SK-N-SH treated with all-trans-retinoic acid at 6 μM for 48 hours (cell line): ENCODE measurements around the gene CWC15.

ENCODE experiments used
- ATAC-seq: fragments of 200-7000 bp; cut with Tn5 transposase; 3 replicates; pipeline ENCODE4 v1.9.1; 2020; ENCODE audit warnings: mild to moderate bottlenecking, moderate library complexity
- ARNTL ChIP-seq: fragments of 450-650 bp; formaldehyde crosslinking; IDR thresholded peaks from 2 replicates; pipeline ENCODE4 v1.5.0; 2020; ENCODE audit warnings: low read depth, mild to moderate bottlenecking, moderate library complexity, borderline replicate concordance
- BACH2 ChIP-seq: fragments of 250-450 bp; sonication (Bioruptor Pico); IDR thresholded peaks from 2 replicates; pipeline ENCODE4 v1.9.0; 2021; ENCODE audit warnings: mild to moderate bottlenecking, borderline replicate concordance
- CSDC2 ChIP-seq: fragments of 250-450 bp; sonication (Bioruptor Pico); IDR thresholded peaks from 2 replicates; pipeline ENCODE4 v1.5.0; 2020; ENCODE audit warnings: mild to moderate bottlenecking, moderate library complexity
- CSRNP3 ChIP-seq: fragments of 250-450 bp; sonication (Bioruptor Pico); IDR thresholded peaks from 2 replicates; pipeline ENCODE4 v1.5.1; 2021; ENCODE audit warnings: mild to moderate bottlenecking, moderate library complexity
- ESRRG ChIP-seq: fragments of 250-450 bp; sonication (Bioruptor Pico); IDR thresholded peaks from 2 replicates; pipeline ENCODE4 v1.6.1; 2021; ENCODE audit warnings: mild to moderate bottlenecking
- GLIS3 ChIP-seq: fragments of 250-450 bp; sonication (Bioruptor Pico); IDR thresholded peaks from 2 replicates; pipeline ENCODE4 v1.5.0; 2020; ENCODE audit warnings: mild to moderate bottlenecking, moderate library complexity
- ISL1 ChIP-seq: fragments of 250-450 bp; sonication (Bioruptor Pico); IDR thresholded peaks from 2 replicates; pipeline ENCODE4 v2.1.2; 2022; ENCODE audit warnings: mild to moderate bottlenecking, moderate library complexity
- OSR1 ChIP-seq: fragments of 250-450 bp; sonication (Bioruptor Pico); IDR thresholded peaks from 2 replicates; pipeline ENCODE4 v1.8.0; 2022; ENCODE audit warnings: moderate library complexity, mild to moderate bottlenecking, inconsistent platforms
- PATZ1 ChIP-seq: fragments of 250-450 bp; sonication (Bioruptor Pico); IDR thresholded peaks from 2 replicates; pipeline ENCODE4 v1.8.0; 2020; ENCODE audit warnings: mild to moderate bottlenecking, moderate library complexity, borderline replicate concordance
- POU6F1 ChIP-seq: fragments of 250-450 bp; sonication (Bioruptor Pico); IDR thresholded peaks from 2 replicates; pipeline ENCODE4 v1.8.0; 2021; ENCODE audit warnings: low read depth, mild to moderate bottlenecking, moderate library complexity, borderline replicate concordance
- PPARA ChIP-seq: fragments of 250-450 bp; sonication (Bioruptor Pico); IDR thresholded peaks from 2 replicates; pipeline ENCODE4 v1.5.0; 2020; ENCODE audit warnings: mild to moderate bottlenecking, borderline replicate concordance
- SNAI2 ChIP-seq: fragments of 250-450 bp; sonication (Bioruptor Pico); IDR thresholded peaks from 2 replicates; pipeline ENCODE4 v1.5.0; 2020; ENCODE audit warnings: mild to moderate bottlenecking, moderate library complexity
- TCF4 ChIP-seq: fragments of 250-450 bp; sonication (Bioruptor Pico); IDR thresholded peaks from 2 replicates; pipeline ENCODE4 v1.8.0; 2021; ENCODE audit warnings: mild to moderate bottlenecking, moderate library complexity, borderline replicate concordance
- TOX ChIP-seq: fragments of 250-450 bp; sonication (Bioruptor Pico); IDR thresholded peaks from 2 replicates; pipeline ENCODE4 v1.8.0; 2021; ENCODE audit warnings: mild to moderate bottlenecking, moderate library complexity, borderline replicate concordance
- TSHZ2 ChIP-seq: fragments of 250-450 bp; sonication (Bioruptor Pico); IDR thresholded peaks from 2 replicates; pipeline ENCODE4 v1.5.0; 2020; ENCODE audit warnings: mild to moderate bottlenecking, moderate library complexity
- ZFP3 ChIP-seq: fragments of 250-450 bp; sonication (Bioruptor Pico); IDR thresholded peaks from 2 replicates; pipeline ENCODE4 v1.5.0; 2020; ENCODE audit warnings: mild to moderate bottlenecking, moderate library complexity
- ZFP30 ChIP-seq: fragments of 450-650 bp; formaldehyde crosslinking; IDR thresholded peaks from 2 replicates; pipeline ENCODE4 v1.5.0; 2022; ENCODE audit warnings: mild to moderate bottlenecking, moderate library complexity
- ZNF565 ChIP-seq: fragments of 450-650 bp; formaldehyde crosslinking; conservative IDR thresholded peaks from 2 replicates; pipeline ENCODE4 v1.5.0; 2020; ENCODE audit warnings: low read depth, mild to moderate bottlenecking, moderate library complexity
- ZNF70 ChIP-seq: fragments of 450-650 bp; formaldehyde crosslinking; IDR thresholded peaks from 2 replicates; pipeline ENCODE4 v1.5.0; 2020; ENCODE audit warnings: mild to moderate bottlenecking, moderate library complexity
- ZNF8 ChIP-seq: fragments of 450-650 bp; formaldehyde crosslinking; IDR thresholded peaks from 2 replicates; pipeline ENCODE4 v1.5.0; 2020; ENCODE audit warnings: mild to moderate bottlenecking, moderate library complexity

CWC15 gene

GRCh38 chr11:94974178-94974577 is 822 bp upstream of the CWC15 start:
- ATAC-seq: no peak
- TF ChIP-seq ZFP3 (CRISPR knock-in tag) (no peak), OSR1 (no peak), ISL1 (CRISPR knock-in tag) (no peak), TCF4 (CRISPR knock-in tag) (no peak), ZFP30 (CRISPR knock-in tag) (no peak), SNAI2 (CRISPR knock-in tag) (no peak), CSDC2 (CRISPR knock-in tag) (no peak), CSRNP3 (no peak), ESRRG (CRISPR knock-in tag) (no peak), BACH2 (CRISPR knock-in tag) (no peak), TOX (CRISPR knock-in tag) (no peak), POU6F1 (CRISPR knock-in tag) (no peak), ARNTL (no peak), ZNF70 (no peak), GLIS3 (CRISPR knock-in tag) (no peak)
- TF ChIP-seq, all 23 proteins: peak for 0

- TF ChIP-seq ESRRG (CRISPR knock-in tag) (no peak), OSR1 (no peak), SNAI2 (CRISPR knock-in tag) (no peak), PATZ1 (CRISPR knock-in tag) (no peak), POU6F1 (CRISPR knock-in tag) (no peak), ZNF565 (CRISPR knock-in tag) (no peak), TSHZ2 (CRISPR knock-in tag) (no peak), TOX (CRISPR knock-in tag) (no peak), CSRNP3 (no peak), ZNF70 (no peak), PPARA (CRISPR knock-in tag) (no peak), GLIS3 (CRISPR knock-in tag) (no peak), ZNF8 (CRISPR knock-in tag) (no peak), BACH2 (CRISPR knock-in tag) (no peak)
Observed at GRCh38 chr11:94972700-94973098, 657 bp downstream of the CWC15 start.

More at GRCh38 chr11:94972700-94973098, 657 bp downstream of the CWC15 start:
- ATAC-seq: no peak
